Activated naive CD8-positive, alpha-beta T cell treated with anti-CD3 and anti-CD28 coated beads, Interleukin-2, amount 50 U/mL, for 16 hours (primary cell): Measurements from ENCODE around the gene STK39.
"Not testable (repeated sequence)": the region's sequence is repeated elsewhere in the genome, so short reads cannot be mapped to it uniquely, and the experiment has no call there.

Source experiments
- DNase-seq: peaks from one replicate; pipeline ENCODE4 v3.0.0-alpha.2; 2020; ENCODE audit warnings: low read depth, low spot score

STK39 gene

GRCh38 chr2:168137510-168138180 is 109.8 kb downstream of the STK39 start:
- no peak for DNase-seq

- no peak for DNase-seq
Measured at GRCh38 chr2:168136392-168136977, 110.9 kb downstream of the STK39 start.

GRCh38 chr2:168135630-168136029 is 111.8 kb downstream of the STK39 start:
- no peak for DNase-seq

- DNase-seq: no peak
Measured at GRCh38 chr2:168135121-168135520, 112.3 kb downstream of the STK39 start.

GRCh38 chr2:168134485-168134884 is 112.9 kb downstream of the STK39 start:
- no peak for DNase-seq

GRCh38 chr2:168132389-168132788 is 115.0 kb downstream of the STK39 start:
- DNase-seq: no peak

GRCh38 chr2:168130346-168130745 is 117.0 kb downstream of the STK39 start:
- DNase-seq: no peak

GRCh38 chr2:168127371-168127770 is 120.0 kb downstream of the STK39 start:
- no peak for DNase-seq

GRCh38 chr2:168122210-168122609 is 125.2 kb downstream of the STK39 start:
- DNase-seq: not testable (repeated sequence)

GRCh38 chr2:168120730-168121129 is 126.7 kb downstream of the STK39 start:
- DNase-seq: no peak

GRCh38 chr2:168120310-168120709 is 127.1 kb downstream of the STK39 start:
- DNase-seq: no peak

- DNase-seq: no peak
Measured at GRCh38 chr2:168119515-168120141, 127.8 kb downstream of the STK39 start.

GRCh38 chr2:168118733-168119514 is 128.5 kb downstream of the STK39 start:
- DNase-seq: no peak

- DNase-seq: no peak
Measured at GRCh38 chr2:168116448-168116847, 130.9 kb downstream of the STK39 start.

- DNase-seq: no peak
Measured at GRCh38 chr2:168114619-168115018, 132.8 kb downstream of the STK39 start.

GRCh38 chr2:168114040-168114439 is 133.4 kb downstream of the STK39 start:
- DNase-seq: no peak

GRCh38 chr2:168107322-168107721 is 140.1 kb downstream of the STK39 start:
- DNase-seq: no peak

- DNase-seq: no peak
Measured at GRCh38 chr2:168105127-168105683, 142.2 kb downstream of the STK39 start.

- no peak for DNase-seq
Measured at GRCh38 chr2:168097431-168097830, 150.0 kb downstream of the STK39 start.

- DNase-seq: no peak
Measured at GRCh38 chr2:168096158-168096557, 151.2 kb downstream of the STK39 start.

GRCh38 chr2:168091986-168092385 is 155.4 kb downstream of the STK39 start:
- DNase-seq: no peak
